Fibroblast of lung (primary cell): ENCODE data around the gene MPZL3.

Experiments used
- EZH2 ChIP-seq: IDR thresholded peaks from 2 replicates; pipeline ENCODE4 v1.5.1; 2012; ENCODE audit warnings: low read length, control low read depth, mild to moderate bottlenecking; ENCODE audit errors: missing control alignments
- TF ChIP-seq, protein P1 (sequence below), 2 donors: IDR thresholded peaks in 1 of 2; conservative IDR thresholded peaks in 1 of 2; 1 replicate in 1 of 2; 2 replicates in 1 of 2; pipeline ENCODE4 v1.5.1; 2011 to 2012; ENCODE audit warnings: low read length in 2 of 2, control low read depth in 1 of 2, inconsistent platforms in 1 of 2, low read depth in 1 of 2, mild to moderate bottlenecking in 1 of 2

DNA sequence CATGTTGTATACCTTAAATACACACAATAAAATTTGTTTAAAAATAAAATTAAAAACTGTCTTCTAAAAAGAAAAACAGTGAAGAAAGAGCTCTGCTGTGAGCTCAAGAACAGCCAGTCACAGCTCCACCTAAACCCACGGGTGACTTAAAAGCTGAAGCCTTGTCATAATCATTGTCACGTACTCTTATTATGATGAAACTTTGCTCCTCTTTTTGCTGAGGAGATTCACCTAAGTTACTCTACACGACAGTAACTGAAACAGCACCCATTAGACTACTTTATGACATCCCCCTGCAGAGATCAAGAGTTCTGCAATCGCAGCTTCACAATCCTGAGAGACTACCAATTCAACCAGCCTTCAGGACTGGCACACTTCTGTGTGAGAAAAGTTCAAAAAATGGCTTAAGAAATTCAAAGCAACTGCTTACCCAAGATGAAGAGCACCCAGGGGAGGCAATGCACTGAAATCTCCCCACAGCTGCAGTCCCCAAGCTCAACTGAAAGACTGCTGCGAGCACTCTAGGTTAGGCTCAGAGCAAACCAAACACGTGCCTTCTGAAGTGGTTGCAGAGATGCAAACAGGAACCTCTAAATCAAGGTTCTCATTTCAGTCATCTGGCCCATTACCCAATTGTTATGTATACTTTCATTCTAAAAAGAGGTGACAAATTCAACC lies 27.5 kb downstream of the MPZL3 start, which contains the start of gene JAML:
- TF ChIP-seq, protein P1, sequence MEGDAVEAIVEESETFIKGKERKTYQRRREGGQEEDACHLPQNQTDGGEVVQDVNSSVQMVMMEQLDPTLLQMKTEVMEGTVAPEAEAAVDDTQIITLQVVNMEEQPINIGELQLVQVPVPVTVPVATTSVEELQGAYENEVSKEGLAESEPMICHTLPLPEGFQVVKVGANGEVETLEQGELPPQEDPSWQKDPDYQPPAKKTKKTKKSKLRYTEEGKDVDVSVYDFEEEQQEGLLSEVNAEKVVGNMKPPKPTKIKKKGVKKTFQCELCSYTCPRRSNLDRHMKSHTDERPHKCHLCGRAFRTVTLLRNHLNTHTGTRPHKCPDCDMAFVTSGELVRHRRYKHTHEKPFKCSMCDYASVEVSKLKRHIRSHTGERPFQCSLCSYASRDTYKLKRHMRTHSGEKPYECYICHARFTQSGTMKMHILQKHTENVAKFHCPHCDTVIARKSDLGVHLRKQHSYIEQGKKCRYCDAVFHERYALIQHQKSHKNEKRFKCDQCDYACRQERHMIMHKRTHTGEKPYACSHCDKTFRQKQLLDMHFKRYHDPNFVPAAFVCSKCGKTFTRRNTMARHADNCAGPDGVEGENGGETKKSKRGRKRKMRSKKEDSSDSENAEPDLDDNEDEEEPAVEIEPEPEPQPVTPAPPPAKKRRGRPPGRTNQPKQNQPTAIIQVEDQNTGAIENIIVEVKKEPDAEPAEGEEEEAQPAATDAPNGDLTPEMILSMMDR (conservative IDR thresholded peaks at IDR 0.05 in 1 of 2, IDR thresholded peaks at IDR 0.05 in 1 of 2; ENCODE audit: low read depth in 1 of 2, low read length in 2 of 2), result no peak
- TF ChIP-seq EZH2, result no peak
